PC-9 (cell line): ENCODE results near the gene HBEGF. TPM values are rescaled to one million over a fixed set of nuclear protein-coding genes. Genes with fewer than 3 reads are reported as not detected.

ENCODE experiments used
- BruUV-seq: library from RNA; stranded (reverse); fragments of 400-500 nt; replicated peaks from 2 replicates; lab custom pipeline; 2021; lab: Mats Ljungman, UMichigan
- CTCF ChIA-PET: fragments of 300-600 bp; sonication (Branson Sonifier 250); formaldehyde crosslinking; loops from one replicate; lab custom pipeline; 2022; ENCODE audit warnings: antibody characterized with exemption; lab: Charles Lee
- POLR2A ChIA-PET: fragments of 300-600 bp; sonication (Branson Sonifier 250); formaldehyde crosslinking; loops from one replicate; lab custom pipeline; 2022; ENCODE audit warnings: antibody characterized with exemption; ENCODE audit not compliant: unreplicated experiment; lab: Charles Lee
- DNase-seq, 2 experiments: peaks; one replicate each; pipeline versions ENCODE4 v3.0.0 to v3.0.0-alpha.2; 2015 to 2022; ENCODE audit warnings: mixed read lengths in 1 of 2
- H2AFZ ChIP-seq: fragments of 200-600 bp; sonication (generic); 2 replicates; pipeline ENCODE4 v1.8.1; 2017; ENCODE audit warnings: antibody characterized with exemption
- H3F3A ChIP-seq: fragments of 200-600 bp; sonication (generic); 2 replicates; pipeline ENCODE4 v1.8.1; 2017; ENCODE audit warnings: antibody characterized with exemption, mild to moderate bottlenecking, low read depth; ENCODE audit not compliant: insufficient read depth
- H3K27ac ChIP-seq: fragments of 200-600 bp; sonication (generic); 2 replicates; pipeline ENCODE4 v1.6.1; 2016; ENCODE audit warnings: mixed run types
- H3K27me3 ChIP-seq: fragments of 200-600 bp; sonication (generic); 2 replicates; pipeline ENCODE4 v1.6.1; 2016; ENCODE audit warnings: low read depth, mixed run types; ENCODE audit not compliant: insufficient read depth
- H3K36me3 ChIP-seq: fragments of 200-600 bp; sonication (generic); 2 replicates; pipeline ENCODE4 v1.6.1; 2016; ENCODE audit warnings: low read depth, mixed run types
- H3K4me1 ChIP-seq: fragments of 200-600 bp; sonication (generic); replicated peaks from 2 replicates; pipeline ENCODE4 v1.6.1; 2016; ENCODE audit warnings: mixed run types; ENCODE audit not compliant: insufficient read depth
- H3K4me2 ChIP-seq: fragments of 200-600 bp; sonication (generic); 2 replicates; pipeline ENCODE4 v1.6.1; 2017; ENCODE audit warnings: mixed run types
- H3K4me3 ChIP-seq: fragments of 200-600 bp; sonication (generic); 2 replicates; pipeline ENCODE4 v1.6.1; 2016; ENCODE audit warnings: mixed run types
- H3K79me2 ChIP-seq: fragments of 200-600 bp; sonication (generic); 2 replicates; pipeline ENCODE4 v1.6.1; 2017; ENCODE audit warnings: low read depth, mixed run types
- H3K9me2 ChIP-seq: fragments of 200-600 bp; sonication (generic); 2 replicates; pipeline ENCODE4 v1.8.1; 2017; ENCODE audit warnings: mild to moderate bottlenecking; ENCODE audit not compliant: insufficient read depth
- H3K9me3 ChIP-seq: fragments of 200-600 bp; sonication (generic); 2 replicates; pipeline ENCODE4 v1.8.1; 2016; ENCODE audit warnings: low read depth; ENCODE audit not compliant: insufficient read depth
- H4K20me1 ChIP-seq: fragments of 200-600 bp; sonication (generic); 2 replicates; pipeline ENCODE4 v1.8.1; 2017; ENCODE audit not compliant: insufficient read depth
- EZH2 ChIP-seq: fragments of 200-600 bp; sonication (generic); IDR thresholded peaks from 2 replicates; pipeline ENCODE4 v1.8.0; 2017; ENCODE audit warnings: antibody characterized with exemption, low read depth
- intact Hi-C: fragments of 100-400 bp; cut with micrococcal nuclease; formaldehyde crosslinking; loops from one replicate; pipeline ENCODE4 v1.10.0; 2022; ENCODE audit not compliant: unreplicated experiment
- total RNA-seq: library from RNA; stranded (reverse); gene quantifications from 2 replicates; pipeline ENCODE4 v1.2.3, GENCODE V29; 2021
- TF ChIP-seq, protein P1 (sequence below): fragments of 200-600 bp; sonication (generic); conservative IDR thresholded peaks from 2 replicates; pipeline ENCODE4 v1.6.1; 2017; ENCODE audit warnings: mixed run types, antibody characterized with exemption, mild to moderate bottlenecking, moderate library complexity

Gene HBEGF
- total RNA-seq, 1 experiment from 2014 or later = 9.0 TPM

DNA sequence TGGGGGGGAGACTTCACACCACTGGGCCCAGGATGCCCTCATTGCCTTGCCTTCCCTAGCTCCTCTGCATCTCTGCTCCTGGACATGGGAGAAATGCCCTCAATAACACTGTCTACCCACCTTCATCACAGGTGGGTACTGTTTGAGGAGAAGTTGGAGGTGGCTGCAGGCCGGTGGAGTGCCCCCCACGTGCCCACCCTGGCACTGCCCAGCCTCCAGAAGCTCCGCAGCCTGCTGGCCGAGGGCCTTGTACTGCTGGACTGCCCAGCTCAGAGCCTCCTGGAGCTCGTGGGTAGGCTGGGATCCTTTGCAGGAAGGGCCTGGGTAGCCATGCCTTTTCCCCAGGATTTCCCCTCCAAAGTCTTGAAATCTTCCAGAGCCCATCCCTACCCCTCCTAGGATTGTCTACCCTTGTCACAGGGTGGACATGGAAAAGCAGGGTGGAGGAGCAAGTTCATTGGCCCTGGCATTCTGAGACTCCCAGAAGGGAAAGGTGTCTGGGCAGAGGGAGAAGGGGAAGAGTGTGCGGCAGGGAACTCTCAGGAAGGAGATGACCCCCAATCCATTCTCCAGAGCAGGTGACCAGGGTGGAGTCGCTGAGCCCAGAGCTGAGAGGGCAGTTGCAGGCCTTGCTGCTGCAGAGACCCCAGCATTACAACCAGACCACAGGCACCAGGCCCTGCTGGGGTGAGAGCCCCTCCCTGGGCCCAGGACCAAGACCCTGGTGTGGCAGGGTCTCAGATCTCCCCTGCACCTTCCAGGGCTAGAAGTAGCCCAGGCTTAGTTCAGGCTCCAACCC, 14.5 kb upstream of the HBEGF start:
- Histone ChIP-seq H2AFZ (no peak overlapping the region), H3K9me3 (no peaks in the 10 kb centered on the region), H3K36me3 (no peaks in the 10 kb centered on the region), H3K27ac (no peak overlapping the region), H3K4me2 (no peak overlapping the region), H3K27me3 (no peaks in the 10 kb centered on the region), H3K79me2 (no peaks in the 10 kb centered on the region), H4K20me1 (no peaks in the 10 kb centered on the region), H3F3A (no peaks in the 10 kb centered on the region), H3K4me3 (no peak overlapping the region), H3K9me2 (no peaks in the 10 kb centered on the region), H3K4me1 (no peaks in the 10 kb centered on the region)
- TF ChIP-seq EZH2 = no peak
- POLR2A ChIA-PET = no interaction called here
- DNase-seq = no peak
- CTCF ChIA-PET = interaction anchor here (0.6 kb wide), 2 partner anchors 115 to 278 kb away, joined by 3 to 4 read pairs; no protein-coding TSS in a partner anchor
- no TSS peak for BruUV-seq
- intact Hi-C loops = no loop called here

GRCh38 chr5:140360101-140360500, 13.7 kb upstream of the HBEGF start, which contains the start of gene SLC4A9:
SLC4A9 (plus strand) TSS chr5:140360194; CDS start chr5:140360237, 43 bp downstream.
- CTCF ChIA-PET = interaction anchor here (0.6 kb wide), 1 partner anchor 114 kb away, joined by 3 read pairs; no protein-coding TSS in a partner anchor
- no TSS peak for BruUV-seq

DNA sequence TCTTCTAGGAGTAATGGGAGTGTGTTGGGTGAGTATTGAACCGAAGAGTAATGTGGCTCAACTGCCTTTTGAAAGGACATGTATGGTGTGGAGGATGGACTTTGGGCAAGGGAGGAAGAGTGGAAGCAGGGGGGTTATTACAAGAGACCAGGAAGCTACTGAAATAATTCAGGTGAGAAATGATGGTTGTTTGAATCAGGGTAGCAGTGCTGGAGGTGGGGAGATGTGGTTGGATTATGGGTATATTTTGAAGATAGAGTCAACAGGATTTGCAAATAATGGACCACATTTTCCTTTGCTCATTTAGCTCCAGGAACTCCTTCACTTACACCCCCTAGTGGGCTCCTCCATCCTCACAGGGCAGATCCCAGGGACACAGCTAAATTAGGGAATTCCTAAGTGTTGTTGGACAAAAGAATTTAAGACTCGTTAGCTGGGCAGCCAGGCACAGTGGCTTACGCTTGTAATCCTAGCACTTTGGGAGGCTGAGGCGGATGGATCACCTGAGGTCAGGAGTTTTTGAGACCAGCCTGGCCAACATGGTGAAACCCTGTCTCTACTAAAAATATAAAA, 12.4 kb upstream of the HBEGF start:
- H3K4me1 ChIP-seq = no peaks in the 10 kb centered on the region
- no peak overlapping the region for H3K4me2 ChIP-seq
- intact Hi-C loops = loop anchor here (5.0 kb wide), 2 partner anchors 182 to 202 kb away; partner anchors contain the start of gene CYSTM1
- TF ChIP-seq, protein P1, sequence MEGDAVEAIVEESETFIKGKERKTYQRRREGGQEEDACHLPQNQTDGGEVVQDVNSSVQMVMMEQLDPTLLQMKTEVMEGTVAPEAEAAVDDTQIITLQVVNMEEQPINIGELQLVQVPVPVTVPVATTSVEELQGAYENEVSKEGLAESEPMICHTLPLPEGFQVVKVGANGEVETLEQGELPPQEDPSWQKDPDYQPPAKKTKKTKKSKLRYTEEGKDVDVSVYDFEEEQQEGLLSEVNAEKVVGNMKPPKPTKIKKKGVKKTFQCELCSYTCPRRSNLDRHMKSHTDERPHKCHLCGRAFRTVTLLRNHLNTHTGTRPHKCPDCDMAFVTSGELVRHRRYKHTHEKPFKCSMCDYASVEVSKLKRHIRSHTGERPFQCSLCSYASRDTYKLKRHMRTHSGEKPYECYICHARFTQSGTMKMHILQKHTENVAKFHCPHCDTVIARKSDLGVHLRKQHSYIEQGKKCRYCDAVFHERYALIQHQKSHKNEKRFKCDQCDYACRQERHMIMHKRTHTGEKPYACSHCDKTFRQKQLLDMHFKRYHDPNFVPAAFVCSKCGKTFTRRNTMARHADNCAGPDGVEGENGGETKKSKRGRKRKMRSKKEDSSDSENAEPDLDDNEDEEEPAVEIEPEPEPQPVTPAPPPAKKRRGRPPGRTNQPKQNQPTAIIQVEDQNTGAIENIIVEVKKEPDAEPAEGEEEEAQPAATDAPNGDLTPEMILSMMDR = peak; percentile 62
- TF ChIP-seq EZH2 = no peak
- no peaks in the 10 kb centered on the region for H3K9me3 ChIP-seq
- H4K20me1 ChIP-seq = no peaks in the 10 kb centered on the region
- no TSS peak for BruUV-seq
- ChIA-PET CTCF (interaction anchor here (0.6 to 2.0 kb wide), 11 partner anchors 11 to 489 kb away, joined by 3 to 17 read pairs (median 6); partner anchors contain the start of gene HBEGF), POLR2A (interaction anchor here (0.5 to 0.7 kb wide), 4 partner anchors 76 to 566 kb away, joined by 3 to 57 read pairs (median 6); no protein-coding TSS in a partner anchor)
- H2AFZ ChIP-seq = no peak overlapping the region
- H3K36me3 ChIP-seq = no peaks in the 10 kb centered on the region
- H3K27me3 ChIP-seq = no peaks in the 10 kb centered on the region
- H3K79me2 ChIP-seq = no peaks in the 10 kb centered on the region
- no peaks in the 10 kb centered on the region for H3F3A ChIP-seq
- H3K27ac ChIP-seq = no peak overlapping the region
- H3K4me3 ChIP-seq = no peak overlapping the region
- peak in 1 of 2 experiments; percentile 22 for DNase-seq
- no peaks in the 10 kb centered on the region for H3K9me2 ChIP-seq

More at GRCh38 chr5:140360101-140360500, 13.7 kb upstream of the HBEGF start, which contains the start of gene SLC4A9:
- Histone ChIP-seq H3K9me3 (no peaks in the 10 kb centered on the region), H3K4me1 (no peaks in the 10 kb centered on the region), H3K4me2 (no peak within 1 kb of the TSS), H3F3A (no peaks in the 10 kb centered on the region), H2AFZ (no peak within 1 kb of the TSS), H3K36me3 (no peaks in the 10 kb centered on the region), H3K4me3 (no peak within 1 kb of the TSS), H3K27me3 (no peaks in the 10 kb centered on the region), H3K79me2 (no peaks in the 10 kb centered on the region), H4K20me1 (no peaks in the 10 kb centered on the region), H3K9me2 (no peaks in the 10 kb centered on the region), H3K27ac (no peak within 1 kb of the TSS)
- no peak for DNase-seq
- POLR2A ChIA-PET = no interaction called here
- intact Hi-C loops = no loop called here
- TF ChIP-seq, protein P1 = no peak
- TF ChIP-seq EZH2 = no peak
